NCI-H524 (cell line): ENCODE data around the gene INTS11.
A peak's percentile ranks its signal among the peaks of the same experiment; 100 is the strongest.
"Not testable (repeated sequence)": the region's sequence is repeated elsewhere in the genome, so short reads cannot be mapped to it uniquely, and the experiment has no call there.

ENCODE experiments used
- DNase-seq, 2 experiments: peaks; one replicate each; lab custom pipeline; 2025; lab: John Stamatoyannopoulos, UW

The INTS11 gene

GRCh38 chr1:1324524-1325287 lies at the start of gene INTS11, which contains the start of gene CPTP:
Gene INTS11, minus strand, starts transcription at chr1:1324660. Its CDS starts 52 bp downstream, at chr1:1324608.
Gene CPTP, plus strand, starts transcription at chr1:1324802. Its CDS starts 2,109 bp downstream, at chr1:1326911.
- peak; percentile 70 to 85 for DNase-seq

DNA sequence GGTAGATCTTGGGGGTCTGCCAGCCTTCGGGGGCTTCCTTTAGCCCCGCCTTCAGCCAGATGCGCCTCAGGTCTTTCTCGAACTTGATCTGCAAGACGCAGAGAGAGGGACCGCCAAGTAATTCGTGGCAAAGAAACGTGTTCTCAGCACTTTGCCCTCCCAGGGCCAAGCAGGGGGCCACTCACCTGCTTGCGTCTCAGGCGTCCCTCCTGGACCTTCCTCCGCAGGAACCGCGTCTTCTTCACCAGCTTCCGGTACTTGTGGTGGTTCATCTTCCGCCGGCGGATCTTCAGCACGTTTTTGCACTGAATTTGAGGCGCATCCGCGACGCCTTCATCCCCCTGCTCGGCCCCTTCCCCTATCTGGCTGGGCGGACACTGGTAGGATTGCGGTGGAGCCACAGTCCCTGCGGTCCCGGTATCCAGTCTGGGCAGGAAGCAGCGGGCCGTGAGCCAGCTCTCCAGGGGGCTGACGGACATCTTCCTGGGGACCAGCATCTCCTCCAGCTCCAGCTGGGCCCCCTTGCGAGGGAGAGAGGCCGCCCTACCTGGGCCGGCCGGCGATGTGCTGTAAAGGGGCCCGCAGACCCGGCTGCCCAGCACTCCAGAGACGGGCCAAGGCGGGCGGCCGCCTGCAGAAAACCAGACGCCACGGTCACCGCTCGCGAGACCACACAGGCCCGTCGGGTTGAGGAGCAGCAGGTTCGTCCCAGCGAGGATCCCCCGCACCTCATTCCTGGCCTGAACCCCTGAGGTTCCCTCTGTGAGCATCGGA lies 49.5 kb upstream of the INTS11 start:
- DNase-seq = no peak

- no peak for DNase-seq
These were observed 48.8 kb upstream of the INTS11 start for GRCh38 chr1:1373051-1373814.

GRCh38 chr1:1371746-1372711 lies 47.6 kb upstream of the INTS11 start:
- DNase-seq = peak in 1 of 2 experiments; percentile 40

GRCh38 chr1:1371364-1371745 lies 46.9 kb upstream of the INTS11 start:
- no peak for DNase-seq

GRCh38 chr1:1370771-1371300 lies 46.4 kb upstream of the INTS11 start:
- DNase-seq = no peak

DNA sequence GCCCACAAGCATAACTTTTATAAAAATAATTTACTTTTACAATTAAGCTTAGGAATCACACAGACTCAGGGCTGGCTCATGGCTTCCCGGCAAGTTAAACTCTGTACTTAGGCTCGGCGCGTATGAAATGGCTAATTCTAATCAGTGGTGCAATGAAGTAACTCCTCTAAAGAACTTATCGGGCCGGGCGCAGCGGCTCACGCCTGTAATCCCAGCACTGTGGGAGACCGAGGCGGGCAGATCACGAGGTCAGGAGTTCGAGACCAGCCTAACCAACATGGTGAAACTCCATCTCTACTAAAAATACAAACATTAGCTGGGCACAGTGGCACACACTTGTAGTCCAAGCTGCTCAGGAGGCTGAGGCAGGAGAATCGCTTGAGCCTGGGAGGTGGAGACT lies 45.6 kb upstream of the INTS11 start:
- DNase-seq = not testable (repeated sequence)

DNA sequence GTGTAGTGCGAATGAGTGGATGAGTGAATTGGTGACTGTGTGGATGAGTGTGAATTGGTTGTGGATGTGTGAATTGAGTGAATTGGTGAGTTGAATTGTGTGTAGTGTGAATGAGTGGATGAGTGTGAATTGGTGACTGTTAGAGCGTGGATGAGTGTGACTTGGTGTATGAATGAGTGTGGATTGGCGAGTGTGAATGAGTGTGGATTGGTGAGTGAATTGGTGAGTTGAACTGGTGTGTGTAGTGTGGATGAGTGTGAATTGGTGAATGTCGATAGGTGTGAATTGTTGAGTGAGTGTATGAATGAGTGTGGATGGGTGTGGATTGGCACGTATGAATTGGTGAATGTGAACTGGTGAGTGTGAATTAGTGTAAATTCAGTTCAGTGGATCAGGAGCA lies 42.9 kb upstream of the INTS11 start:
- no peak for DNase-seq

DNA sequence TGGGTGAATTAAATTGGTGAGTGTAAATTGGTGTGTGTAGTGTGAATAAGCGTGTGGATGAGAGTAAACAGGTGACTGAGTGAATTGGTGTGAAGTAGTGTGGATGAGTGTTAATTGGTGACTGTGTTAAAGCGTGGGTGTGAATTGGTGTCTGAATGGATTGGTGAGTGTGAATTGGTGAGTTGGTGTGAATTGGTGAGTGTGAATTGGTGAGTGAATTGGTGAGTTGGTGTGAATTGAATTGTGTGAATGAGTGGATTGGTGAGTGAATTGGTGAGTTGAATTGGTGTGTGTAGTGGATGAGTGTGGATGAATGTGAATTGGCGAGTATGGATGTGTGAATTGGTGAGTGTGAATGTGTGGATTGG lies 42.2 kb upstream of the INTS11 start:
- no peak for DNase-seq

- no peak for DNase-seq
These were observed 41.6 kb upstream of the INTS11 start for GRCh38 chr1:1365875-1366698.

DNA sequence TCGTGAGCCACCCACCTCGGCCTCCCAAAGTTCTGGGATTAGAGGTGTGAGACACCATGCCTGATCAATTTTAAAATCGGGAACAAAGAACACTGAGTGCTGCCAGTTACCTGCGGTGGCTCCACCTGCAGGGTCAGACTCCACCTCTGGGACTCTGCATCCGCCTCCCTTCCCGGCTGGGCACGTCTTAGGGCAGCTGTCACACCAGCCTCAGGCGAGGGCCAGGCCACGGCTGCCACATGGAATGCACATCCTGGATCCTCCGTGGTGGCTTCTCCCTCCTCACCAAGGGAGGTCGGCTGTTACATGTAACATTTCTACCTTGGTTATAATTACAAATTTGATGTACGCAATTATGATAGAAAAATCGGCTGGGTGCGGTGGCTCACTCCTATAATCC lies 39.8 kb upstream of the INTS11 start:
- no peak for DNase-seq

DNA sequence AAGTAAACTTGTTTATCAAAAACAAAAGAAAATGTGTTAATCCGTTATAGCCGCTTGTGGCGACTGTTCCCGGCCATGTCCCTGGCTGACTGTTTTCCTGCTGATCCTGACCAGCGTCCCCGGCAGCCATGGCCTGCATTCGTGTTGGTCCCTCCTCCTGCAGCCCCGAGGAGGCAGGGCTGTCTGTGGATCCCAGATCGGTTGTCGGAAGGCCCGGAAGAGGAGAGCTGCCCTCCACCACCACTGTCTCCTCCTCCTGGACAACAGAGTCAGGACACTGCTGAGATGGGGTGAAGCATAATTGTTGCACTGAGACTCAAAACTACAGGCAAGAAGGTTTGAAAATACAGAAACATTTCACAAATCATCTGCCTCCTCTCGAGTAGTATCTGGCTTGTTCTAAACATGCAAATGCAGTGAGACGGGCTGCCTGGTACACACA lies 37.5 kb upstream of the INTS11 start:
- no peak for DNase-seq

DNA sequence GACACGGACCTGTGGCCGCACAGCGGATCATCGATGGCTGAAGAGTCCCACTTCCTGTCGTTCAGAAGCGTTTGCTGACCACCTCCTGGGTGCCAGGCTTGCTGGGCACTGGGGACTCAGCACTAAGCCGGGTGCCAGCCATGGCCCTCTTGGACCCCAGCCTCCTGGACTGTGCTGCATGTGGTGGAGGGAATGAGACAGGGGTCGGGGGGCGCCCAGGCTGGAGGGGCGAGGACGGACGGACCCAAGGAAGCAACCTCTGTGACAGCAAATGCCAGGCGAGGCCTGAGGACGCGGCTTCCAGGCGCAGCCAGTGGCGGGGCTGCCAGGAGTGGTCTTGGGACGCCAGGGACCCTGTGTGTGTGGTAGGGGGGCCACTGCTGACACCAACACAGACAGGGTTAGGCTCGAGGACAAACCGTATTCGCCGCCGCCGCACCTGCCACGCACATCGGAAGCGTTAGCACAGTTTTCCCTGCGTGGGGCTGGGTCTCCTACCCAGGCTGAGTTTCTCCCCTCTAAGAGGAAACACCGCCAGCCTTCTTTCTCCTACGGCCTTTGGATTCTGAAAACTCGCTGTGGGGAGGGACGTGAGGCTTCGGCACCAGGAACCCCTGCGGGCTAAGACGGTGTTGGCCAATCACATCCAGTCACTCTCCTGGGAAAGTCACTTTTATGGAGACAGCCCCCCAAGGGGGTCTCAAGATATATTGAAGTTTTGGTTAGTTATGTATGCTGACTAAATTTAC lies 36.9 kb upstream of the INTS11 start:
- no peak for DNase-seq

DNA sequence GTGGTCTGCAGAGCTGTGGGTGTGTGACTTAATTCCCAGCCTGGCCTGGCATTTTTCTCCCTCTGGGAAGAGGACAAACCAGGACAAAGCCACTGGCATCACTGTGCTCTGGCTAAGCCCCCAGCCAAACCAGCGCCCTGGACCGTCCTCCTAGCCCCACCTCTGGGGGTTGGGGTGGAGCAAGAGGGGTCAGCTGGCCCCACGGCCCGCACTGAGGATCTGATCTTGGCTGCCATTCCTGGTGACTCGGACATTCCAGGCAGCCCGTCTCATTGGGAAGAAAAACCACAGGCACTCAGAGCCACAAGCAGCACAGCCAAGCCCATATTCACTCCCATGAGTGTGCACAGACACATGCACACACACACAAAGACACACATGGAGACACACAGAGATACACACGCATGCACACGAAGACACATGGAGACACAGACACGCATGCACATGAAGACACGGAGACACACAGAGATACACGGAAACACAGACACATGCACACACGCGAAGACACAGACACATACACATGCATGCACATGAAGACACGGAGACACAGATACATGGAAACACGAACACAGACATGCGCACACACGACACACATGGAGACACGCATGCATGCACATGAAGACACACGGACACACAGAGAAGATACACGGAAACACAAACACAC lies 36.2 kb upstream of the INTS11 start:
- DNase-seq = no peak

DNA sequence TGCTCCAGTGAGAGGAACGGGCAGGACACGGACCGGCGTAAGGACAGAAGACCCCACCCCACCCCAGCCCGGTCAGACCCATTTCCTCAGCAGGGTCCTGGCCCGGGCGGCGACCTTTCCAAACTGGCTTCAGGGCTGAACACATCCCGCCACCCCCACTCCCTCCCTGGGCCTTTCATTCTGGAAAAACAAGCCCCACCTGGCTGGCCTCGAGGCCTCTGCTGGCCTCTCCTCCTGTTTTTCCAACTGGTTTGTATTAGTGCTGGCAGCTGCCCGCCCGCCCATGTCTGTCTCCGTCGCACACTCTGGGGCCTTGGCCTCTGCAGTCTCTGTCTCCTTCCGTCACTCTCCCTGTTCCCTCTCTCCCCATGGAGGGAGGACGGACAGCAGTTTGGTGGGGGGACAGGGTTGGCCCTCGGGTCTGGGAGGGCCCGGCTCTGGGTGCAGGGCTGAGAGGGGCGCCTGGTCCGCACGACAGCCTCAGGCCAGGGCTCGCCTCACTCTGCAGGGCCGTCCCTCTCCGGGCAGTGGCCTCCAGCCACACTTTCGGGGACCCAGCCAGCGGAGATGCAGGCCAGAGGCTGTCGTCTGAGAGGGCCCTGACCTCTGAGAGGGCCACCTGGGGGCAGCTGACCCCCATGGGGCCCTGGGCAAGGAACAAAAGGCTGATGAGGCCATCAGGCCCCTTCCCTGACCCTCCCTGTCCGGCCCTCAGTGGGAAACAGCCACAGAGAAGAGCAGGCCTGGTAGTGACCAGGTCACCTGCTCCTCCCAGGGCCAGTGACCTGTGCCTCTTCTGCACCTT lies 35.4 kb upstream of the INTS11 start:
- DNase-seq = no peak

DNA sequence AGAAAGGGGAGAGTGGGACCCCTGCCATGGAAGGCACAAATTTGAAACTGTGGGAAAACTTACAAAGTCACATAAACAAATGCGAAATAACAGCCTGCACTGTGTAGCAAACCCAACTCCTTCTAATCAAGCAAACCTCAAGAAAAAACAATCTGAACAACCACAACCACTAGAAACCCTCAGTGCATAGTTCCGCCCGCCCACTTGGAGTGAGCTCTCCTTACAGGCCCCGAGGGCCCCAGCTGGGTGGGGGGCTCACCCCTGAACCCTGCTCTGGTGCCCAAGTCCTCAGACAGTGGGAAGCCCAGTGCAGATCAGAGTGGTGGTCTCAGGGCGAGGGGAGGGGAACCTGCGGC lies 34.8 kb upstream of the INTS11 start:
- DNase-seq = no peak

GRCh38 chr1:1358433-1359271 lies 34.2 kb upstream of the INTS11 start, which contains the start of gene MXRA8:
Gene MXRA8, minus strand, starts transcription at chr1:1358555. Its CDS starts 51 bp downstream, at chr1:1358504.
- DNase-seq = no peak
